ENCODE data around the gene CCND2.
"Not testable (repeated sequence)": the region's sequence is repeated elsewhere in the genome, so short reads cannot be mapped to it uniquely, and the experiment has no call there.

Gene CCND2

DNA sequence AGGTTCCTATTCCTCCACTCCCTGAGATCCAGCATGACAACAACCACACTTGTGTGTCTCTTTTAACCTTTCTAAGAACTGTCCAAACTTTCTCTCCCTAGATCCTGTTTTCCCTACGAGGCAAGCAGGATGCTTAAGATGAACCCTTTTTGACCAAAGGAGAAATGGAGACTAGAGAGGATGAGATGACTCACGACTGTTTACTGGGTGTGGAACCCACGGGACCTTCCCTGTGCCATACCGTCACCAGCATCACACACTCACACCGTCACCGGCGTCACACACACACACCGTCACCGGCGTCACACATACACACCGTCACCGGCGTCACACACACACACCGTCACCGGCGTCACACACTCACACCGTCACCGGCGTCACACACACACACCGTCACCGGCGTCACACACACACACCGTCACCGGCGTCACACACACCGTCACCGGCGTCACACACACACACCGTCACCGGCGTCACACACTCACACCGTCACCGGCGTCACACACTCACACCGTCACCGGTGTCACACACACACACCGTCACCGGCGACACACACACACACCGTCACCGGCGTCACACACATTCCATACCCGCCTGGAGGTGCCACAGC is 30.0 kb upstream of the CCND2 start:
- H3K9me3 ChIP-seq (ENCODE audit: control extremely low read depth in 1 of 5, control insufficient read depth in 4 of 5, insufficient read depth in 2 of 5, low read depth in 1 of 5, low read length in 4 of 5); H3K27me3 ChIP-seq (replicated peaks in 2 of 5; ENCODE audit: control insufficient read depth in 4 of 5, insufficient read depth in 5 of 5, low read length in 4 of 5); H3K36me3 ChIP-seq (ENCODE audit: control insufficient read depth in 4 of 4, insufficient read depth in 4 of 4, low read length in 3 of 4): not testable (repeated sequence)
- Histone ChIP-seq H3K27ac (ENCODE audit: insufficient read depth in 1 of 2, low read depth in 1 of 2, low read length in 2 of 2, poor library complexity in 1 of 2, severe bottlenecking in 2 of 2) (peak overlapping the region in 1 of 2 experiments; percentile 45), H3K4me1 (ENCODE audit: control extremely low read depth in 1 of 4, control insufficient read depth in 4 of 4, insufficient read depth in 4 of 4, low read length in 3 of 4) (peaks cover 10 to 77% (median 67%) of the 10 kb centered on the region in 4 experiments), H3K4me3 (ENCODE audit: control insufficient read depth in 1 of 7, extremely low read depth in 1 of 7, insufficient read depth in 4 of 7, low read depth in 2 of 7, low read length in 6 of 7) (peak overlapping the region in 3 of 7 experiments; percentile 23 to 39 (median 38))
- ChIA-PET POLR2A (interaction anchor here (1.0 kb wide), 1 partner anchor 26 kb away, joined by 3 read pairs; no protein-coding TSS in a partner anchor), CTCF (interaction anchor here (1.2 to 1.8 kb wide), 3 partner anchors 9 to 27 kb away, joined by 3 to 4 read pairs (median 4); no protein-coding TSS in a partner anchor)
- DNase-seq, result peak; percentile 26 to 91 (median 89)
- WGBS (ENCODE audit: insufficient coverage), result 50% methylated on average over 2 of the region's 43 CpGs

DNA sequence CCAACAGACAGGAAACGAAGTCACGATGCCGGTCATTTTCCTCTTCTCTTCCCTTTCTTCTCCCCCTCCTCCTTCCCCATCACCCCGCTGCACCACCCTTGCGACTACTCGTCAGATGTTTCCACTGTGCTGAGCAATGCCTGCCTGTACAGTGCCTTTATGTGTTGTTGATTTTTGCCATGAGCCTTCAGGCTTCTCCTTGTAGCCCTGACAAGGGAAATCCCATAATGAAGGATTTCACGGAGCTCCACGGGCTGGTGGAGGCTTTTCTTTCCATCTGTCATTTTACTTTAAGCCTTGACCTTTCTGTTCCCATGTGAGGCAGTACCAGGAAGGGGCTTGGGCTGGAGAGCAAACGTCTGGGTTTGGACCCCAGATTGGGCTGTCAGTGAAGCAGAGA is 28.7 kb upstream of the CCND2 start:
- Histone ChIP-seq H3K4me3 (ENCODE audit: control insufficient read depth in 1 of 7, extremely low read depth in 1 of 7, insufficient read depth in 4 of 7, low read depth in 2 of 7, low read length in 6 of 7) (no peak overlapping the region), H3K36me3 (ENCODE audit: control insufficient read depth in 4 of 4, insufficient read depth in 4 of 4, low read length in 3 of 4) (no peaks in the 10 kb centered on the region), H3K27me3 (replicated peaks in 2 of 5; ENCODE audit: control insufficient read depth in 4 of 5, insufficient read depth in 5 of 5, low read length in 4 of 5) (no peaks in the 10 kb centered on the region), H3K4me1 (ENCODE audit: control extremely low read depth in 1 of 4, control insufficient read depth in 4 of 4, insufficient read depth in 4 of 4, low read length in 3 of 4) (peaks cover 10 to 73% (median 63%) of the 10 kb centered on the region in 4 experiments), H3K27ac (ENCODE audit: insufficient read depth in 1 of 2, low read depth in 1 of 2, low read length in 2 of 2, poor library complexity in 1 of 2, severe bottlenecking in 2 of 2) (no peak overlapping the region), H3K9me3 (ENCODE audit: control extremely low read depth in 1 of 5, control insufficient read depth in 4 of 5, insufficient read depth in 2 of 5, low read depth in 1 of 5, low read length in 4 of 5) (no peaks in the 10 kb centered on the region)
- DNase-seq, result no peak
- CTCF ChIA-PET, result no interaction called here
- POLR2A ChIA-PET, result interaction anchor here (1.7 to 2.0 kb wide), 2 partner anchors 24 to 26 kb away, joined by 8 to 11 read pairs; no protein-coding TSS in a partner anchor
- 57% methylated on average over 8 of the region's 9 CpGs for WGBS (ENCODE audit: insufficient coverage)

DNA sequence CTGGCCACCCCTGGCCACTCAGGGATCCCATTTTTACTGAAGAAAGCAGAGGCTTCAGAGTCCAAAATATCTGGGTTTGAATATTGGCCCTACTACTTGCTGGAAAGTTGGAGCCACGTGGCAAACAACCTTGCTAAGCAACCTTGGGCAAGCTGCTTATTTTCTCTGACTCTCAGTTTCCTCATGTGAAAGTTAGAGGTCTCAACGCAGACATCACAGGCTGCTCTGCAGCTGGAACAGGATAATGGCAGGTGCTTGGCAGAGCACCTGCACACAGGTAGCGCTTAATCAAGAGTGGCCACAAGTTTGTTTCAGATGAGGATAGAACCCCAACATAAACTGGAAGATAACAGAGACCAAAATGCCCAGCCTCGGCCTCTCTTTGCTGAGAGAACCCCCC is 28.1 kb upstream of the CCND2 start:
- DNase-seq, result no peak
- Histone ChIP-seq H3K4me1 (ENCODE audit: control extremely low read depth in 1 of 4, control insufficient read depth in 4 of 4, insufficient read depth in 4 of 4, low read length in 3 of 4) (peaks cover 10 to 69% (median 59%) of the 10 kb centered on the region in 4 experiments), H3K9me3 (ENCODE audit: control extremely low read depth in 1 of 5, control insufficient read depth in 4 of 5, insufficient read depth in 2 of 5, low read depth in 1 of 5, low read length in 4 of 5) (no peaks in the 10 kb centered on the region), H3K4me3 (ENCODE audit: control insufficient read depth in 1 of 7, extremely low read depth in 1 of 7, insufficient read depth in 4 of 7, low read depth in 2 of 7, low read length in 6 of 7) (no peak overlapping the region), H3K27ac (ENCODE audit: insufficient read depth in 1 of 2, low read depth in 1 of 2, low read length in 2 of 2, poor library complexity in 1 of 2, severe bottlenecking in 2 of 2) (no peak overlapping the region), H3K27me3 (replicated peaks in 2 of 5; ENCODE audit: control insufficient read depth in 4 of 5, insufficient read depth in 5 of 5, low read length in 4 of 5) (no peaks in the 10 kb centered on the region), H3K36me3 (ENCODE audit: control insufficient read depth in 4 of 4, insufficient read depth in 4 of 4, low read length in 3 of 4) (no peaks in the 10 kb centered on the region)
- WGBS (ENCODE audit: insufficient coverage), result 96% methylated on average over 4 of the region's 4 CpGs
- CTCF ChIA-PET, result interaction anchor here (0.8 to 1.7 kb wide), 2 partner anchors 28 to 38 kb away, joined by 3 to 4 read pairs; partner anchors contain the start of gene CCND2
- POLR2A ChIA-PET, result interaction anchor here (1.7 to 2.0 kb wide), 2 partner anchors 23 to 26 kb away, joined by 8 to 11 read pairs; no protein-coding TSS in a partner anchor

DNA sequence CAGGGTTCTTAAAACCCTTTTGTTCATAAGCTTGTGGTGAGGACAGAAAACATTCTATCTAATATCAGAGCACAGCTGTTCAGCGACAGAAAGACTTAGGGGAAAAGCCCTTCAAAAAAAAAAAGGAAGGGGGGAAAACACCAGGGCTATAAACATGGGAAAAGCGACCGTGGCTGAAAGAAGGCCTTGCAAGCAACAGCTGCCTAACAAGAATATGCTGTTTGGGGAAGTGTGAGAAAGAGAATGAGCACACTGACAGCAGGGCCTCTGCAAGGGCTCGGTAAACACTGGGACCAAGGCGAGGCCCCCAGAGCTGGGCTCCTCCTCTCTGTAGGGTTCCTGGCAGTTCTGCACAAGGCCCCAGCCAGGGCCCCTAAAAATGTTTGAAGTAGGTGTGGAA is 27.4 kb upstream of the CCND2 start:
- no peaks in the 10 kb centered on the region for H3K9me3 ChIP-seq (ENCODE audit: control extremely low read depth in 1 of 5, control insufficient read depth in 4 of 5, insufficient read depth in 2 of 5, low read depth in 1 of 5, low read length in 4 of 5)
- POLR2A ChIA-PET, result interaction anchor here (0.7 to 2.0 kb wide), 3 partner anchors 22 to 30 kb away, joined by 4 to 11 read pairs (median 8); no protein-coding TSS in a partner anchor
- no peaks in the 10 kb centered on the region for H3K27me3 ChIP-seq (replicated peaks in 2 of 5; ENCODE audit: control insufficient read depth in 4 of 5, insufficient read depth in 5 of 5, low read length in 4 of 5)
- peak overlapping the region in 1 of 2 experiments; percentile 54 for H3K27ac ChIP-seq (ENCODE audit: insufficient read depth in 1 of 2, low read depth in 1 of 2, low read length in 2 of 2, poor library complexity in 1 of 2, severe bottlenecking in 2 of 2)
- H3K4me3 ChIP-seq (ENCODE audit: control insufficient read depth in 1 of 7, extremely low read depth in 1 of 7, insufficient read depth in 4 of 7, low read depth in 2 of 7, low read length in 6 of 7), result no peak overlapping the region
- H3K4me1 ChIP-seq (ENCODE audit: control extremely low read depth in 1 of 4, control insufficient read depth in 4 of 4, insufficient read depth in 4 of 4, low read length in 3 of 4), result peaks cover 11 to 67% (median 59%) of the 10 kb centered on the region in 4 experiments
- peak in 2 of 3 donors; percentile 66 to 74 for DNase-seq
- WGBS (ENCODE audit: insufficient coverage), result 4% methylated on average over 5 of the region's 5 CpGs
- no peaks in the 10 kb centered on the region for H3K36me3 ChIP-seq (ENCODE audit: control insufficient read depth in 4 of 4, insufficient read depth in 4 of 4, low read length in 3 of 4)
- CTCF ChIA-PET, result interaction anchor here (0.6 to 2.2 kb wide), 9 partner anchors 22 to 1847 kb away, joined by 3 to 8 read pairs (median 4); partner anchors contain the start of gene CCND2

DNA sequence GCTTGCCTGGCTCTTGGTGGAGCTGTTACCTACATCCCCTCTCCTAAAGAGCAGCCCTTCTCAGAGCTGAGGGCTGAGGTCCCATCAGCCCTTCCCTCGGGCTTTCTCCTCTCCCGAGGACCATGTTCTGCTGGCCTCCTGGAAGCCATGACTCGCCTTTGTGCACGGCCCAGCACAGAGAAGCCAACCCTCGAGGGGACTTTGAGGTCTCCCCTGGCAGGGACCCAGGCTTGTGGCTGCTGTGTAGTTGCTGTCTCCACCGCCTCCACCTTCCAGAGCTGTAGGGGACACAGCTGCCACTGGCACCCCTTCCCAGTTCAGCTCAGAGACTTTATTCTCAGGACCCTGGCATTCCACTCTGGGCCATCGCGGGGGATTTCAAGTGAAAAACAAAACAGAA is 22.9 kb upstream of the CCND2 start:
- peak in 2 of 3 donors; percentile 50 to 51 for DNase-seq
- Histone ChIP-seq H3K27ac (ENCODE audit: insufficient read depth in 1 of 2, low read depth in 1 of 2, low read length in 2 of 2, poor library complexity in 1 of 2, severe bottlenecking in 2 of 2) (no peak overlapping the region), H3K36me3 (ENCODE audit: control insufficient read depth in 4 of 4, insufficient read depth in 4 of 4, low read length in 3 of 4) (no peaks in the 10 kb centered on the region), H3K9me3 (ENCODE audit: control extremely low read depth in 1 of 5, control insufficient read depth in 4 of 5, insufficient read depth in 2 of 5, low read depth in 1 of 5, low read length in 4 of 5) (no peaks in the 10 kb centered on the region), H3K4me3 (ENCODE audit: control insufficient read depth in 1 of 7, extremely low read depth in 1 of 7, insufficient read depth in 4 of 7, low read depth in 2 of 7, low read length in 6 of 7) (peak overlapping the region in 2 of 7 experiments; percentile 30 to 42), H3K4me1 (ENCODE audit: control extremely low read depth in 1 of 4, control insufficient read depth in 4 of 4, insufficient read depth in 4 of 4, low read length in 3 of 4) (peaks cover 7 to 27% (median 23%) of the 10 kb centered on the region in 4 experiments), H3K27me3 (replicated peaks in 2 of 5; ENCODE audit: control insufficient read depth in 4 of 5, insufficient read depth in 5 of 5, low read length in 4 of 5) (no peaks in the 10 kb centered on the region)
- POLR2A ChIA-PET, result interaction anchor here (0.8 kb wide), 1 partner anchor 35 kb away, joined by 3 read pairs; no protein-coding TSS in a partner anchor
- CTCF ChIA-PET, result interaction anchor here (0.6 to 2.1 kb wide), 15 partner anchors 8 to 254 kb away, joined by 3 to 7 read pairs (median 3); no protein-coding TSS in a partner anchor
- 25% methylated on average over 8 of the region's 8 CpGs for WGBS (ENCODE audit: insufficient coverage)

DNA sequence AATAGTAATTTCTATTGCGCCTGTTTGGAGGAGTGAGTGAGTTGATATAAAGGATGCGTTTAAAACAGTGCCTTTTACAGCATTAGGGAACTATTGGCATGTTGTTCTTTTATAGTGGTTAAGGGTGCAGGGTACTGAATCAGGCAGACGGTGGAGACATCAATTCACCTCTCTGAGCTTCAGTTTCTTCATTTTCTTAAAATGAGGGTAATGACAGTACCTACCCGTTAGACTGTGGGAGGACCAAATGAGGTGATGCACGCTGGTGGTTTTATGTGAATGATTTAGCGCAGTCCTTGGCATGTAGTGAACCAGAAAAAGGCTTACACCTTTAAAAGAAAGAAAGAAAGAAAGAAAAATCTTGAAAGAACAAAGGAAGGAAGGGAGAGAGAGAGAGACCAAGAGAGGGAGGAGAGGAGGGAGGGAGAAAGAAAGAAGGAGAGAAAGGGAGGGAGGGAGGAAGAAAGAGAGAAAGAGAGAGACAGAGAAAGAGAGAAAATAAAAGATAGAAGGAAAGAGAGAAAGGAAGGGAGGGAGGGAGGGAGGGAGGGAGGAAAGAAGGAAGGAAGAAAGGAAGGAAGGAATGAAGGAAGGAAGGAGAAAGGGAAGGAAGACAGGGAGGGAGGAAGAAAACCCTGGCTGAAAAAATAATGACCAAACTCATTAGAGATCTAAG is 22.2 kb upstream of the CCND2 start:
- H3K27me3 ChIP-seq (replicated peaks in 2 of 5; ENCODE audit: control insufficient read depth in 4 of 5, insufficient read depth in 5 of 5, low read length in 4 of 5), result no peaks in the 10 kb centered on the region
- no peak overlapping the region for H3K4me3 ChIP-seq (ENCODE audit: control insufficient read depth in 1 of 7, extremely low read depth in 1 of 7, insufficient read depth in 4 of 7, low read depth in 2 of 7, low read length in 6 of 7)
- ChIA-PET POLR2A (interaction anchor here (0.8 kb wide), 1 partner anchor 36 kb away, joined by 3 read pairs; no protein-coding TSS in a partner anchor), CTCF (interaction anchor here (0.8 to 2.1 kb wide), 11 partner anchors 8 to 152 kb away, joined by 3 to 7 read pairs (median 3); no protein-coding TSS in a partner anchor)
- no peak overlapping the region for H3K27ac ChIP-seq (ENCODE audit: insufficient read depth in 1 of 2, low read depth in 1 of 2, low read length in 2 of 2, poor library complexity in 1 of 2, severe bottlenecking in 2 of 2)
- H3K9me3 ChIP-seq (ENCODE audit: control extremely low read depth in 1 of 5, control insufficient read depth in 4 of 5, insufficient read depth in 2 of 5, low read depth in 1 of 5, low read length in 4 of 5), result no peaks in the 10 kb centered on the region
- peaks cover 7 to 21% (median 16%) of the 10 kb centered on the region in 4 experiments for H3K4me1 ChIP-seq (ENCODE audit: control extremely low read depth in 1 of 4, control insufficient read depth in 4 of 4, insufficient read depth in 4 of 4, low read length in 3 of 4)
- WGBS (ENCODE audit: insufficient coverage), result 66% methylated on average over 5 of the region's 6 CpGs
- peak in 2 of 3 donors; percentile 48 to 53 for DNase-seq
- H3K36me3 ChIP-seq (ENCODE audit: control insufficient read depth in 4 of 4, insufficient read depth in 4 of 4, low read length in 3 of 4), result no peaks in the 10 kb centered on the region
